Mesothelial cell of epicardium (in vitro differentiated cells): ENCODE results near the gene ALOX5. TPM values are rescaled to one million over a fixed set of nuclear protein-coding genes. Genes with fewer than 3 reads are reported as not detected.
"Not testable (repeated sequence)": the region's sequence is repeated elsewhere in the genome, so short reads cannot be mapped to it uniquely, and the experiment has no call there.

Source experiments
- DNase-seq, 2 experiments: peaks; one replicate each; pipeline ENCODE4 v3.0.0; 2021; ENCODE audit warnings: low spot score in 2 of 2; ENCODE audit not compliant: unreplicated experiment in 2 of 2
- H3K27ac Mint-ChIP-seq: 2 replicates; pipeline ENCODE4 v1.8.0; 2021; ENCODE audit warnings: mixed read lengths
- H3K27me3 Mint-ChIP-seq: 2 replicates; pipeline ENCODE4 v1.8.0; 2021; ENCODE audit warnings: low read depth, mixed read lengths
- H3K36me3 Mint-ChIP-seq: 2 replicates; pipeline ENCODE4 v1.8.0; 2021; ENCODE audit warnings: mixed read lengths
- H3K4me1 Mint-ChIP-seq: 2 replicates; pipeline ENCODE4 v1.8.0; 2021; ENCODE audit warnings: mixed read lengths
- H3K4me3 Mint-ChIP-seq: 2 replicates; pipeline ENCODE4 v1.8.0; 2021; ENCODE audit warnings: mild to moderate bottlenecking, moderate library complexity, mixed read lengths
- H3K9me3 Mint-ChIP-seq: 2 replicates; pipeline ENCODE4 v1.8.0; 2021; ENCODE audit warnings: mixed read lengths
- total RNA-seq: library from RNA; stranded (reverse); gene quantifications from 3 replicates; pipeline ENCODE4 v1.2.1, GENCODE V29; 2021
- TF ChIP-seq, protein P1 (sequence below): fragments of 200-600 bp; sonication (generic); IDR thresholded peaks from one replicate; pipeline ENCODE4 v1.5.0; 2021; ENCODE audit warnings: antibody characterized with exemption; ENCODE audit not compliant: unreplicated experiment

ALOX5 gene
- total RNA-seq, 1 donor from 2014 or later: 9.6 TPM

DNA sequence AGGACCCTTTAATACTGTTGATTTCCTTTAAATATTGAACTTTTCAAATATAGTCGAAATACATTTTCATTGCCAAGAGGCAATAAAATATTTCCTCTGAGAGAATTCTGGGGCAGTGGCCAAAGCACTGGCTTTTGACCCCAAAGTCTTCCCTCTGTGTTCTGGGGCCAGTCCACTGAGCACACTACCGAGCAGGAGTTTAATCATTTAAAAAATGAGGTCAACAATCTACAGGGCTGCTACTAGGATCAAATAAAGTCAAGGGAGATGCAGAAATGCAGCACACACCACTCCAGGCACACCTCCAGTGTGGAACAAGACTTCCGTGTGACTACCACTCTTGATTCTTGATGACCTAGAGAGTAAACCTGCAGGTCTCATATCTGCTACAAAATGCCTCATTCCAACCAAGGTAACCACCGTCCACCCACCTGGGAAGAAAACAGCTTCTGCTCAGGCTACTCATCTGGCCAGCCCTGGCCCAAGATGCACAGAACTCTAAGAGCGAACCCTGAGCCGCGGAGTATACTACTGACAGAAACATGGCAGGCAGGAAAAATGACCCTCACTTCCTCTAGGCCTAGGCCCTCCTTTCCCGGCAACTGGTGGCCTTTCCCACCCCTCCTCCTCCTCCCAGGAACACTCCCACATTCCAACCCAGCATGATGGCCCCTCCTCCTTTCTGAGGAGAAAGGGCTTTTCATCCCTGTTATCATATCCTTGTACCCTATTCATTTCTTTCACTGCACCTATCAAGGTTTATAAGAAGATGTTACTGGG is 97.7 kb downstream of the ALOX5 start:
- H3K4me1 Mint-ChIP-seq: peaks cover 26% of the 10 kb centered on the region
- TF ChIP-seq, protein P1, sequence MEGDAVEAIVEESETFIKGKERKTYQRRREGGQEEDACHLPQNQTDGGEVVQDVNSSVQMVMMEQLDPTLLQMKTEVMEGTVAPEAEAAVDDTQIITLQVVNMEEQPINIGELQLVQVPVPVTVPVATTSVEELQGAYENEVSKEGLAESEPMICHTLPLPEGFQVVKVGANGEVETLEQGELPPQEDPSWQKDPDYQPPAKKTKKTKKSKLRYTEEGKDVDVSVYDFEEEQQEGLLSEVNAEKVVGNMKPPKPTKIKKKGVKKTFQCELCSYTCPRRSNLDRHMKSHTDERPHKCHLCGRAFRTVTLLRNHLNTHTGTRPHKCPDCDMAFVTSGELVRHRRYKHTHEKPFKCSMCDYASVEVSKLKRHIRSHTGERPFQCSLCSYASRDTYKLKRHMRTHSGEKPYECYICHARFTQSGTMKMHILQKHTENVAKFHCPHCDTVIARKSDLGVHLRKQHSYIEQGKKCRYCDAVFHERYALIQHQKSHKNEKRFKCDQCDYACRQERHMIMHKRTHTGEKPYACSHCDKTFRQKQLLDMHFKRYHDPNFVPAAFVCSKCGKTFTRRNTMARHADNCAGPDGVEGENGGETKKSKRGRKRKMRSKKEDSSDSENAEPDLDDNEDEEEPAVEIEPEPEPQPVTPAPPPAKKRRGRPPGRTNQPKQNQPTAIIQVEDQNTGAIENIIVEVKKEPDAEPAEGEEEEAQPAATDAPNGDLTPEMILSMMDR: no peak
- no peak overlapping the region for H3K4me3 Mint-ChIP-seq
- peak overlapping the region; percentile 55 for H3K27ac Mint-ChIP-seq
- DNase-seq: no peak
- no peaks in the 10 kb centered on the region for H3K27me3 Mint-ChIP-seq
- peaks cover 7% of the 10 kb centered on the region for H3K9me3 Mint-ChIP-seq
- peaks cover 3% of the 10 kb centered on the region for H3K36me3 Mint-ChIP-seq

DNA sequence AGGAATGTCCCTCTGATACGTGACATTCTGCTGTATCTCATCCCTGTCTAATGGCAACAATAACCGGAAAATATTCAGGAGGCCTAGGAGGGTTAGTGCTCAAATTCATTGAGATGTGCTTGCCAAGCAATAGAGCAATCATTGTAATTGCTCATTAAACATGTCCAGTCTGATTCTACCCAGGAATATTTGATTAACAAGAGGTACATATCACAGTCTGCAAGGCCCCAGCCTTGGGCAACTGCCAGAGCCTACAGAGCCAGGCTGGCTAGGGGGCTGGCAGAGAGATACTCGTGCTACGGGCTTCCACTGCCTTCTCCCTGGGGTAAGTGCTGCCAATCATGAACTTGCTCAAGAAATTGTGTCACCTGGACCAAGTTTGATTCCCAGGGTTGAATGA is 99.1 kb downstream of the ALOX5 start:
- Mint-ChIP-seq H3K4me1 (peaks cover 26% of the 10 kb centered on the region), H3K9me3 (peaks cover 21% of the 10 kb centered on the region), H3K4me3 (no peak overlapping the region), H3K36me3 (peaks cover 8% of the 10 kb centered on the region), H3K27me3 (no peaks in the 10 kb centered on the region), H3K27ac (peak overlapping the region; percentile 14)
- no peak for DNase-seq
- TF ChIP-seq, protein P1: no peak

DNA sequence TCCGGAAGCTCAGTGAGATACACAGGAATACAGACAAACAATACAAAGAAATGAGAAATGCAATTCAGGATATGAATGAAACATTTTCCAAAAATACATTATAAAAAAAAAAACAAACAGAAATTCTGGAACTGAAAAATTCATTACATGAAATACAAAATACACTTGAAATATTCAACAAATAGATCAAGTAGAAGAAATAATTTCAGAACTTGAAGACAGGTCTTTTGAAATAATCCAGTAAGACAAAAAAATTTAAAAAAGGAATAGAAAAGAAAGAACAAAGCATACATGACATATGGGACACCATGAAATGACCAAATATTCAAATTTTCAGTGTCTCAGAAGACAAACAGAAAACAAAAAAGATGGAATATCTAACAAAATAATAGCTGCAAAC is 102.5 kb downstream of the ALOX5 start:
- TF ChIP-seq, protein P1: no peak
- peaks cover 10% of the 10 kb centered on the region for H3K4me1 Mint-ChIP-seq
- H3K4me3 Mint-ChIP-seq: no peak overlapping the region
- H3K27ac Mint-ChIP-seq: no peak overlapping the region
- H3K9me3 Mint-ChIP-seq: peaks cover 43% of the 10 kb centered on the region
- DNase-seq: no peak
- peaks cover 24% of the 10 kb centered on the region for H3K36me3 Mint-ChIP-seq
- no peaks in the 10 kb centered on the region for H3K27me3 Mint-ChIP-seq

DNA sequence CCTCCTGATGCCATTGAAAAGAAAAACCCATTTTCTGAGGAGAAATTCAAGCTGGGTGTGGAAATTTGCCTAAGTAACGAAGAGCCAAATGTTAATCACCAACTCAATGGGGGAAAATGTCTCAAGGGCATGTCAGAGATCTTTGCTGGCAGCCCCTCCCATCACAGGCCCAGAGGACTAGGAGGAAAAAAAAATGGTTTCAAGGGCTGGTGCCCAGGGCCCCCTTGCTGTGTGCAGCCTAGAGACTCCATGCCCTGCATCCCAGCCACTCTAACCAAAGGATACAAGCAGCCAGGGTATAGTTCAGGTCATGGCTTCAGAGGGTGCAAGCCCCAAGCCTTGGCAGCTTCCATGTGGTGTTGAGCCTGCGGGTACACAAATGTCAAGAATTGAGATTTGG is 106.3 kb downstream of the ALOX5 start:
- no peak for DNase-seq
- Mint-ChIP-seq H3K36me3 (peaks cover 32% of the 10 kb centered on the region), H3K27me3 (no peaks in the 10 kb centered on the region), H3K4me3 (no peak overlapping the region), H3K27ac (no peak overlapping the region), H3K4me1 (no peaks in the 10 kb centered on the region), H3K9me3 (peaks cover 49% of the 10 kb centered on the region)
- TF ChIP-seq, protein P1: no peak

DNA sequence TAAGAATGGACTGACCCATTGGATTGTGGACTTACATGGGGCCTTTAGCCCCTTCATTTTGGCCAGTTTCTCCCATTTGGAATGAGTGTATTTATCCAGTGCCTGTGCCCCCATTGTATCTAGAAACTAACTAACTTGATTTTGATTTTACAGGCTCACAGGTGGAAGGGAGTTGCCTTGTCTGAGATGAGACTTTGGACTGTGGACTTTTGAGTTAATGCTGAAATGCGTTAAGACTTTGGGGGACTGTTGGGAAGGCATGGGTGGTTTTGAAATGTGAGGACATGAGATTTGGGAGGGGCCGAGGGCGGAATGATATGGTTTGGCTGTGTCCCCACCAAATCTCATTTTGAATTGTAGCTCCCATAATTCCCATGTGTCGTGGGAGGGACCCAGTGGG is 107.1 kb downstream of the ALOX5 start:
- H3K9me3 Mint-ChIP-seq: peaks cover 45% of the 10 kb centered on the region

DNA sequence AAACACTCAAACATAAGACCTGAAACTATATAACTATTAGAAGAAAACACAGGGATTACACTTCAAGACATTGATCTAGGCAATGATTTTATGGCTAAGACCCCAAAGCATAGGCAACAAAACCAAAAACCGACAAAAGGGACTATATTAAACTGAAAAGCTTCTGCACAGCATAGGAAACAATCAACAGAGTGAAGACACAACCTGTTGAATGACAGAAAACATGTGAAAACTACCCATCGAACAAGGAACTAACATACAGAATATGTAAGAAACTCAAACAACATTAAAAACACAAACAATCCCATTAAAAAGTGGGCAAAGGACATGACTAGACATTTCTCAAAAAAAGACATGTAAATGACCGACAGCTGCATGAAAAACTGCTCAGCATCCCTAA is 109.0 kb downstream of the ALOX5 start:
- Mint-ChIP-seq H3K27ac (no peak overlapping the region), H3K36me3 (peaks cover 27% of the 10 kb centered on the region)

More for the DNA sequence above, 107.1 kb downstream of the ALOX5 start:
- H3K36me3 Mint-ChIP-seq: peaks cover 29% of the 10 kb centered on the region
- H3K4me1 Mint-ChIP-seq, DNase-seq, H3K27ac Mint-ChIP-seq, H3K27me3 Mint-ChIP-seq, H3K4me3 Mint-ChIP-seq: not testable (repeated sequence)

More for the DNA sequence above, 109.0 kb downstream of the ALOX5 start:
- H3K9me3 Mint-ChIP-seq: peaks cover 29% of the 10 kb centered on the region
- no peaks in the 10 kb centered on the region for H3K27me3 Mint-ChIP-seq
- no peak overlapping the region for H3K4me3 Mint-ChIP-seq
- no peaks in the 10 kb centered on the region for H3K4me1 Mint-ChIP-seq
- TF ChIP-seq, protein P1: no peak
- DNase-seq: no peak
